GM18868 (cell line): ENCODE results near the gene TRAPPC12.

ENCODE experiments used
- ATAC-seq: cut with Tn5 transposase; IDR thresholded peaks from one replicate; pipeline ENCODE4 v1.9.1; 2021; ENCODE audit warnings: mild to moderate bottlenecking, moderate library complexity; ENCODE audit not compliant: unreplicated experiment

Gene TRAPPC12

GRCh38 chr2:3465844-3466481 lies 86.5 kb downstream of the TRAPPC12 start:
- no peak for ATAC-seq

GRCh38 chr2:3466482-3466863 lies 87.0 kb downstream of the TRAPPC12 start:
- ATAC-seq = no peak

GRCh38 chr2:3466966-3467365 lies 87.5 kb downstream of the TRAPPC12 start:
- no peak for ATAC-seq

GRCh38 chr2:3467654-3468053 lies 88.2 kb downstream of the TRAPPC12 start:
- no peak for ATAC-seq

- no peak for ATAC-seq
Observed at GRCh38 chr2:3468296-3468988, 88.9 kb downstream of the TRAPPC12 start.

- no peak for ATAC-seq
Observed at GRCh38 chr2:3469486-3469885, 90.0 kb downstream of the TRAPPC12 start.

- ATAC-seq = no peak
Observed at GRCh38 chr2:3470166-3470651, 90.7 kb downstream of the TRAPPC12 start.

GRCh38 chr2:3470856-3471737 lies 91.6 kb downstream of the TRAPPC12 start:
- ATAC-seq = no peak

- ATAC-seq = no peak
Observed at GRCh38 chr2:3472296-3472695, 92.8 kb downstream of the TRAPPC12 start.

- ATAC-seq = no peak
Observed at GRCh38 chr2:3472966-3473365, 93.5 kb downstream of the TRAPPC12 start.

GRCh38 chr2:3475771-3476170 lies 96.3 kb downstream of the TRAPPC12 start:
- no peak for ATAC-seq

- ATAC-seq = no peak
Observed at GRCh38 chr2:3476321-3476984, 97.0 kb downstream of the TRAPPC12 start.

- ATAC-seq = no peak
Observed at GRCh38 chr2:3476985-3477327, 97.5 kb downstream of the TRAPPC12 start.

GRCh38 chr2:3478846-3479385 lies 99.4 kb downstream of the TRAPPC12 start:
- no peak for ATAC-seq

- ATAC-seq = no peak
Observed at GRCh38 chr2:3479430-3480320, 100.2 kb downstream of the TRAPPC12 start.

- ATAC-seq = no peak
Observed at GRCh38 chr2:3480352-3481010, 101.0 kb downstream of the TRAPPC12 start.

- ATAC-seq = no peak
Observed at GRCh38 chr2:3481011-3481400, 101.5 kb downstream of the TRAPPC12 start.

- no peak for ATAC-seq
Observed at GRCh38 chr2:3481736-3482362, 102.4 kb downstream of the TRAPPC12 start.

GRCh38 chr2:3482363-3482821 lies 102.9 kb downstream of the TRAPPC12 start:
- no peak for ATAC-seq
